ENCODE data around the gene WNT7B. TPM values are rescaled to one million over a fixed set of nuclear protein-coding genes. Genes with fewer than 3 reads are reported as not detected.
A peak's percentile ranks its signal among the peaks of the same experiment; 100 is the strongest.

WNT7B gene
- total and polyA plus RNA-seq, 2 of the 8 experiments (the other 6 are each of a cell fraction or from before 2014, with no cell fraction given) = 0.14 to 0.24 TPM

GRCh38 chr22:45904236-45904635 lies 72.7 kb downstream of the WNT7B start:
- H3K23me2 ChIP-seq (ENCODE audit: low read depth, low read length) = no peaks in the 10 kb centered on the region
- H3K79me1 ChIP-seq (ENCODE audit: low read depth, low read length) = no peaks in the 10 kb centered on the region
- no peak overlapping the region for H2AFZ ChIP-seq (ENCODE audit: low read length)
- H2AK5ac ChIP-seq (ENCODE audit: low read depth, low read length) = no peak overlapping the region
- no peak overlapping the region for H2BK120ac ChIP-seq (replicated peaks; ENCODE audit: low read depth, low read length)
- no peak overlapping the region for H3K27ac ChIP-seq (ENCODE audit: low read depth, low read length)
- H3K4me1 ChIP-seq (replicated peaks in 1 of 4; ENCODE audit: control insufficient read depth in 3 of 4, insufficient read depth in 4 of 4, low read length in 3 of 4) = no peaks in the 10 kb centered on the region; a peak in 1 of 7 replicates
- WGBS, 2 experiments (ENCODE audit: extremely low coverage in 1 of 2, insufficient coverage in 1 of 2, insufficient read length in 1 of 2, insufficient replicate concordance in 2 of 2, low coverage in 1 of 2, low lambda C conversion rate in 2 of 2, missing lambda C conversion rate in 1 of 2) = 91% methylated on average over 7 of the region's 7 CpGs; no CpG with 5 or more reads in 1 of the 2 experiments
- H3K14ac ChIP-seq (ENCODE audit: insufficient read length) = no peak overlapping the region
- H2BK15ac ChIP-seq (ENCODE audit: low read length) = 0 out of 2 replicates have a peak overlapping the region, but pooled peaks have one; percentile 46
- DNase-seq (ENCODE audit: low read depth in 1 of 2, low spot score in 2 of 2) = no peak
- ChIA-PET POLR2A (ENCODE audit: partially characterized antibody) (interaction anchor here (1.1 kb wide), 1 partner anchor 64 kb away, joined by 3 read pairs; no protein-coding TSS in a partner anchor), CTCF (ENCODE audit: partially characterized antibody) (interaction anchor here (0.5 to 1.5 kb wide), 5 partner anchors 26 to 317 kb away, joined by 3 to 6 read pairs (median 3); no protein-coding TSS in a partner anchor)
- H3K4ac ChIP-seq (replicated peaks; ENCODE audit: insufficient read length, low read depth, low read length) = no peak overlapping the region
- no peak overlapping the region for H3K4me3 ChIP-seq (ENCODE audit: extremely low read depth in 1 of 4, insufficient read depth in 2 of 4, low read depth in 3 of 4, low read length in 4 of 4)
- no peak overlapping the region for H3K9ac ChIP-seq (replicated peaks in 1 of 4; ENCODE audit: extremely low read depth in 1 of 4, low read depth in 3 of 4, low read length in 3 of 4)
- H3K79me2 ChIP-seq (ENCODE audit: control insufficient read depth in 1 of 2, insufficient read depth in 2 of 2, low read length in 2 of 2) = no peaks in the 10 kb centered on the region
- H3K18ac ChIP-seq (ENCODE audit: extremely low read depth, low read length) = no peak overlapping the region; the same call in 1 of the 2 replicates
- H3K4me2 ChIP-seq (ENCODE audit: insufficient read depth in 1 of 2, low read depth in 2 of 2, low read length in 2 of 2) = no peak overlapping the region
- H2BK12ac ChIP-seq (ENCODE audit: low read depth, low read length) = no peak overlapping the region
- no peak overlapping the region for H4K8ac ChIP-seq (ENCODE audit: extremely low read depth, insufficient read depth, low read length)
- H2BK5ac ChIP-seq (ENCODE audit: low read depth, low read length) = no peak overlapping the region
- H3K9me3 ChIP-seq (ENCODE audit: insufficient read depth in 2 of 2, low read depth in 1 of 2, low read length in 1 of 2) = no peaks in the 10 kb centered on the region
- H2BK20ac ChIP-seq (ENCODE audit: low read length) = no peak overlapping the region
- H4K91ac ChIP-seq (replicated peaks; ENCODE audit: insufficient read length, low read length) = no peak overlapping the region
- H3K27me3 ChIP-seq (replicated peaks in 1 of 4; ENCODE audit: control insufficient read depth in 3 of 4, extremely low read depth in 1 of 4, insufficient read depth in 3 of 4, low read length in 3 of 4) = no peaks in the 10 kb centered on the region; a peak in 1 of 7 replicates
- no peaks in the 10 kb centered on the region for H3K36me3 ChIP-seq (ENCODE audit: control insufficient read depth in 2 of 4, insufficient read depth in 4 of 4, low read length in 3 of 4)
- H3K56ac ChIP-seq (replicated peaks; ENCODE audit: insufficient read length, low read depth, low read length) = no peak overlapping the region
- H3K23ac ChIP-seq (ENCODE audit: insufficient read length) = no peak overlapping the region
- H4K5ac ChIP-seq (ENCODE audit: insufficient read length, low read depth, low read length) = no peak overlapping the region
- H4K20me1 ChIP-seq (replicated peaks in 1 of 2; ENCODE audit: control insufficient read depth in 1 of 2, insufficient read depth in 2 of 2, low read length in 2 of 2) = no peaks in the 10 kb centered on the region
- no peak for FAIRE-seq
- no peak for TF ChIP-seq PHF8 (conservative IDR thresholded peaks at IDR 0.05; ENCODE audit: low read depth, low read length)
- TF ChIP-seq RAD21 (IDR thresholded peaks at IDR 0.05 in 1 of 2, conservative IDR thresholded peaks at IDR 0.05 in 1 of 2; ENCODE audit: low read depth in 2 of 2, low read length in 2 of 2) = no peak
- no peak for TF ChIP-seq RXRA (IDR thresholded peaks at IDR 0.05; ENCODE audit: insufficient read depth, low read depth, low read length)
- no peak for TF ChIP-seq CBX8 (IDR thresholded peaks at IDR 0.05; ENCODE audit: borderline replicate concordance, low read depth, low read length)
- TF ChIP-seq RNF2 (IDR thresholded peaks at IDR 0.05; ENCODE audit: borderline replicate concordance, low read depth, low read length, missing control alignments, poor library complexity, severe bottlenecking) = no peak
- no peak for TF ChIP-seq KDM4A (IDR thresholded peaks at IDR 0.05; ENCODE audit: low read depth, low read length, severe bottlenecking)
- TF ChIP-seq SP4 (IDR thresholded peaks at IDR 0.05; ENCODE audit: low read length) = no peak
- no peak for TF ChIP-seq EZH2 (IDR thresholded peaks at IDR 0.05; ENCODE audit: low read depth, low read length, severe bottlenecking)
- no peak for TF ChIP-seq POU5F1 (IDR thresholded peaks at IDR 0.05; ENCODE audit: low read depth, low read length)
- TF ChIP-seq CTBP2 (IDR thresholded peaks at IDR 0.05; ENCODE audit: borderline replicate concordance, insufficient read depth, insufficient read length, low read length) = no peak
- TF ChIP-seq ASH2L (IDR thresholded peaks at IDR 0.05; ENCODE audit: low read length) = no peak
- TF ChIP-seq E2F6 (IDR thresholded peaks at IDR 0.05) = no peak
